ENCODE measurements around the gene MAPKAP1.

MAPKAP1 gene

DNA sequence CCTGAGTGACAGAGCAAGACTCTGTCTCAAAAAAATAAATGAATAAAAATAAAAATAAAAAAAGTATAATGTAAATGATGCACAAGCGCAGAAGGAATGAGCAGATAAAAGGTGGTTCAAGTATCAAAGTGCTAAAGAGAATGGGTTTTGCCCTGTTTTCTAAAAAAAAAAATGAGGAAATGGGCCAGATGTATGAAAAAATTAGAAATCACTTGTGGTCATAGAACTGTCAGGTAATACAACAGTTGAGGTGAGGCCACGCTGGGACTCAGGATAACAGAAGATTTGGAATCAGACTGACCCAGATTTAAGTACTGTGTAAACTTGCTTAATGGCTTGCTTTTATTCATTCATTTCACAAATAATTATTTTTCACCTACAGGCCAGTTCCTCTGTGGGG lies 69.8 kb downstream of the MAPKAP1 start:
- TF ChIP-seq NFIC (IDR thresholded peaks at IDR 0.05), result no peak
- TF ChIP-seq TCF12 (IDR thresholded peaks at IDR 0.05; ENCODE audit: low read depth), result no peak
- TF ChIP-seq EGR1 (IDR thresholded peaks at IDR 0.05), result no peak

DNA sequence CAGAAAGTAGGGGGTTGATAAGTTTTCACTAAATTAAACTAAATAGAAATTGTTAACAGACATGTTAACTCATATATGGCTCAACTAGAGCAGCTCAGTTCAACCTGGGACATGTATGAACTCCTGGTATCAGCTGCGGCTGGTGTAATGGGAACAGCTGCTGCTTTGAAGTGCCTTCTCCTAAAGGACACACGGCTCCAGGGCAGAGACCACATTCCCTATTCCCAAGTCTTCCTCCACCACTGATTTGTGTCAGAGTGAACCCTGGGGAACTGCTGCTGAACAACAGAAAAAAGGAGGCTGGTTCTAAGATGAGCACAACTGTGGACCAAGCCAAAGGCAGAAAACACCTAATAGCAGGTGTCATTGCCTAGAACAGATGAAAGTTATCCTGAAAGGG lies 71.1 kb downstream of the MAPKAP1 start:
- TF ChIP-seq RAD21 (IDR thresholded peaks at IDR 0.05; ENCODE audit: low read depth), result no peak
- no peak for TF ChIP-seq CEBPB (IDR thresholded peaks at IDR 0.05)
- no peak for TF ChIP-seq ZBTB7A (IDR thresholded peaks at IDR 0.05; ENCODE audit: low read depth)
- no peak for TF ChIP-seq EP300 (IDR thresholded peaks at IDR 0.05; ENCODE audit: borderline replicate concordance)
- TF ChIP-seq, protein P1, sequence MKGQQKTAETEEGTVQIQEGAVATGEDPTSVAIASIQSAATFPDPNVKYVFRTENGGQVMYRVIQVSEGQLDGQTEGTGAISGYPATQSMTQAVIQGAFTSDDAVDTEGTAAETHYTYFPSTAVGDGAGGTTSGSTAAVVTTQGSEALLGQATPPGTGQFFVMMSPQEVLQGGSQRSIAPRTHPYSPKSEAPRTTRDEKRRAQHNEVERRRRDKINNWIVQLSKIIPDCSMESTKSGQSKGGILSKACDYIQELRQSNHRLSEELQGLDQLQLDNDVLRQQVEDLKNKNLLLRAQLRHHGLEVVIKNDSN (IDR thresholded peaks at IDR 0.05), result no peak
- TF ChIP-seq CREB1 (IDR thresholded peaks at IDR 0.05; ENCODE audit: low read depth), result no peak

DNA sequence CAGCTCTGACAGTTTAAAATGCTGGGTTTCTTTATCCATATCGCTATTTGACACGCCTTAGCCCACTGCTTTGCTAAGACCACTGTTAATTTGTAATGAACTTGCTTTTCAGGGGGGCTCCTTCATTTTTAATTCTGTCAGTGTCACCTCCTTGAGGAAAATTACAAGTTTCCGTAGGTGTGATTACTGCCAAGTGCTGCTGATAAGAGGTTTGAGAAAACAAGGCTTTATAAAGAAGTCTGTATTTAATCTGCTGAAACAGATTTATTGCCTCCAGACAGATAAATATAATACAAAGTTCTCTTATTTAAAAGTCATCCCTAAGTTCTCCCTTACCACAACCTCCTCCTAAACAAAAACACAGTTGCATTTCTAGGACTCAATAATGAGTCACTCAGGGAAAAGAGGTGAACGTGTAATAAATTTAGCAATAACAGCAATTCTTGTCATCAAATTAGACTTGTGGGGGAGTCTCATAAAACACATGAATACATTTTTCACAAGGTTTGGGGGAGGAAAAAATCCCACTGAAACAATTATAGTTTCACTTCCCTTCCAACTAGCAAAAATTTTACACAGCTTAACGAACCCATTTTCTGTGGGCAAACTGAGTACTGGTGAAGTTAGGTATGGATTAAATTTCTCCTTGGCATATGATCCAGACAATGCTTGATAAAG lies 72.8 kb downstream of the MAPKAP1 start:
- TF ChIP-seq ZBTB7A (IDR thresholded peaks at IDR 0.05; ENCODE audit: low read depth), result no peak
- TF ChIP-seq EP300 (IDR thresholded peaks at IDR 0.05; ENCODE audit: borderline replicate concordance), result no peak
- TF ChIP-seq TAF1 (IDR thresholded peaks at IDR 0.05; ENCODE audit: low read depth), result no peak
- TF ChIP-seq NFIC (IDR thresholded peaks at IDR 0.05), result no peak
- TF ChIP-seq, protein P1 (IDR thresholded peaks at IDR 0.05), result no peak
- TF ChIP-seq YY1 (IDR thresholded peaks at IDR 0.05; ENCODE audit: low read depth), result no peak
- TF ChIP-seq TCF12 (IDR thresholded peaks at IDR 0.05; ENCODE audit: low read depth), result no peak
- no peak for TF ChIP-seq EGR1 (IDR thresholded peaks at IDR 0.05)
- no peak for TF ChIP-seq TEAD4 (IDR thresholded peaks at IDR 0.05)
- TF ChIP-seq, protein P2, sequence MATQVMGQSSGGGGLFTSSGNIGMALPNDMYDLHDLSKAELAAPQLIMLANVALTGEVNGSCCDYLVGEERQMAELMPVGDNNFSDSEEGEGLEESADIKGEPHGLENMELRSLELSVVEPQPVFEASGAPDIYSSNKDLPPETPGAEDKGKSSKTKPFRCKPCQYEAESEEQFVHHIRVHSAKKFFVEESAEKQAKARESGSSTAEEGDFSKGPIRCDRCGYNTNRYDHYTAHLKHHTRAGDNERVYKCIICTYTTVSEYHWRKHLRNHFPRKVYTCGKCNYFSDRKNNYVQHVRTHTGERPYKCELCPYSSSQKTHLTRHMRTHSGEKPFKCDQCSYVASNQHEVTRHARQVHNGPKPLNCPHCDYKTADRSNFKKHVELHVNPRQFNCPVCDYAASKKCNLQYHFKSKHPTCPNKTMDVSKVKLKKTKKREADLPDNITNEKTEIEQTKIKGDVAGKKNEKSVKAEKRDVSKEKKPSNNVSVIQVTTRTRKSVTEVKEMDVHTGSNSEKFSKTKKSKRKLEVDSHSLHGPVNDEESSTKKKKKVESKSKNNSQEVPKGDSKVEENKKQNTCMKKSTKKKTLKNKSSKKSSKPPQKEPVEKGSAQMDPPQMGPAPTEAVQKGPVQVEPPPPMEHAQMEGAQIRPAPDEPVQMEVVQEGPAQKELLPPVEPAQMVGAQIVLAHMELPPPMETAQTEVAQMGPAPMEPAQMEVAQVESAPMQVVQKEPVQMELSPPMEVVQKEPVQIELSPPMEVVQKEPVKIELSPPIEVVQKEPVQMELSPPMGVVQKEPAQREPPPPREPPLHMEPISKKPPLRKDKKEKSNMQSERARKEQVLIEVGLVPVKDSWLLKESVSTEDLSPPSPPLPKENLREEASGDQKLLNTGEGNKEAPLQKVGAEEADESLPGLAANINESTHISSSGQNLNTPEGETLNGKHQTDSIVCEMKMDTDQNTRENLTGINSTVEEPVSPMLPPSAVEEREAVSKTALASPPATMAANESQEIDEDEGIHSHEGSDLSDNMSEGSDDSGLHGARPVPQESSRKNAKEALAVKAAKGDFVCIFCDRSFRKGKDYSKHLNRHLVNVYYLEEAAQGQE (IDR thresholded peaks at IDR 0.05; ENCODE audit: low read depth), result no peak
- no peak for TF ChIP-seq FOXM1 (IDR thresholded peaks at IDR 0.05; ENCODE audit: borderline replicate concordance, low read depth)

DNA sequence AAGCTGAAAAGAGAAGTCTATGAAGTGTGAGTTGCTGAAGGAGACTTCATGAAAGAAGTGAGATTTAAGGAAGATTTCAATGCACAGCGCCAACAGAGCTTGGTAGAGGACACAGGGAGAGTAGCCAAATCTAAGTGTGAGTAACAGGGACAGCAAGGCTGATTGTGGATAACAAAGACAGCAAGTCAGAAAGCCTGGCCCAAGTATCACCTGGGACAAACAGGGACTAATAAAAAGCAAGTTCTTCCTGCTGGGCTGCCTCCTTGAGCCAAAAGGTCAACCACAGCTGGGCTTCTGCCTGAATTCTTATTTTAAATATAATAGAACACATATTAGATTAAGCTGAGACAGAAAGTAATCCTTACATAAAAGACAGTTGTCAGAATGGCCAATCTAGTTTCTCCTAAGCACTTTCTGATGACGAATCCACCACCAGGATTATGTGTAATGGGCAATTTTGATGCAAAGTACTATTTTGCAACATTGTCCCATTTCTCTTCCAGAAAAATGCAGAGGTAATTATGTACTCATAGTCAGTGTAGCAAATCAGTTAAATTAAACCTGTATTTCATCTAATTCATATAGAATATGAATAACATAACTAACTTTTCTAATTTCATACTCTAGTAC lies 73.8 kb downstream of the MAPKAP1 start:
- TF ChIP-seq, protein P1 (IDR thresholded peaks at IDR 0.05), result no peak
- TF ChIP-seq TCF12 (IDR thresholded peaks at IDR 0.05; ENCODE audit: low read depth) (no peak), YY1 (IDR thresholded peaks at IDR 0.05; ENCODE audit: low read depth) (no peak), FOXM1 (IDR thresholded peaks at IDR 0.05; ENCODE audit: borderline replicate concordance, low read depth) (no peak), TAF1 (IDR thresholded peaks at IDR 0.05; ENCODE audit: low read depth) (no peak), ZBTB7A (IDR thresholded peaks at IDR 0.05; ENCODE audit: low read depth) (no peak), NFIC (IDR thresholded peaks at IDR 0.05) (no peak), EP300 (IDR thresholded peaks at IDR 0.05; ENCODE audit: borderline replicate concordance) (no peak), CREB1 (IDR thresholded peaks at IDR 0.05; ENCODE audit: low read depth) (no peak), RAD21 (IDR thresholded peaks at IDR 0.05; ENCODE audit: low read depth) (no peak), EGR1 (IDR thresholded peaks at IDR 0.05) (no peak), CEBPB (IDR thresholded peaks at IDR 0.05) (no peak), TEAD4 (IDR thresholded peaks at IDR 0.05) (no peak)
- TF ChIP-seq, protein P2 (IDR thresholded peaks at IDR 0.05; ENCODE audit: low read depth), result no peak
- TF ChIP-seq, protein P3, sequence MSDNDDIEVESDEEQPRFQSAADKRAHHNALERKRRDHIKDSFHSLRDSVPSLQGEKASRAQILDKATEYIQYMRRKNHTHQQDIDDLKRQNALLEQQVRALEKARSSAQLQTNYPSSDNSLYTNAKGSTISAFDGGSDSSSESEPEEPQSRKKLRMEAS (IDR thresholded peaks at IDR 0.05), result no peak

DNA sequence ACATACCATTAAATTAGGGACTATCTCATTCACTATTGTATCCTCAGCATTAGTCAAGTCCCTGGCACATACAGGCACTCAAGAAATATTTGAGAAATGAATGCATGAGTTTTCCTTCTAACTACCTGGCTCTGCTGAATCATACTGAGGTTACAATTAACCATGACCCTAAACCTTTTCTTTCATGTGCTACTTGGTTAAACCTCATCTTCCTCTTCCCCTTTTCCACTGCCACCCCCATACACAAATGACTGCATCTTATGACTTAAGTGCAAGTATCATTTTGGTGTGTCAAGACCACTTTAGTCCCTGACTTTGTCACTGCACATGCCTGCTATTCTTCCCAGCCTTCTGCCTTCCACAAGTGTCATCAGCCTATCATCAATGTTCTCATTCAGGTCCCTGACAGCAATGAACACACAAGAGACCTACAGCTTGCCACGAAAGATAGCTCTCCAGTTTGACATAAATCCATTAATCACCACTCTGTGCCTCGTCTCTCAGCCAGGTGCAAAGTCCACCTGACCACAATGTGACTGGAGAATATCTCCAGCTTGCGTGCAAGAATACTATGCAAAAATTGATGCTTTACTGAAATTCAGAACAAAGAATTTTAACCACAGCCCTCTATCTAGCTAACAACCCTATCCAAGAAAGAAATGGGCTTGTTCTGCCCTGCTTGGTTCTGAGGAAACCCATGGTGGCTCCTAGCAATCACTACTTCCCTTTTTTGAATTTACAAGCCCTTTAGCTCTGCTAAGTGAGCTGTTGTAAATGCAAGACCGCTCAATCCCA lies 74.5 kb downstream of the MAPKAP1 start:
- TF ChIP-seq, protein P3 (IDR thresholded peaks at IDR 0.05), result no peak
- no peak for TF ChIP-seq EP300 (IDR thresholded peaks at IDR 0.05; ENCODE audit: borderline replicate concordance)
- TF ChIP-seq, protein P2 (IDR thresholded peaks at IDR 0.05; ENCODE audit: low read depth), result no peak
